ENCODE data around the gene RING1.

The RING1 gene

GRCh38 chr6:33208091-33208967, at the start of gene RING1:
TSS of gene RING1 (plus strand) at chr6:33208500. CDS start at chr6:33208823, 323 bp downstream.
- H3K4me1 ChIP-seq (ENCODE audit: control insufficient read depth, insufficient read depth, low read length) = peaks cover 8% of the 10 kb centered on the region
- H3K27ac ChIP-seq (ENCODE audit: low read depth, low read length) = peak within 1 kb of the TSS; percentile 91

GRCh38 chr6:33160096-33160495, 48.2 kb upstream of the RING1 start:
- Histone ChIP-seq H3K9ac (ENCODE audit: low read length) (no peak overlapping the region), H3K36me3 (ENCODE audit: control insufficient read depth, insufficient read depth, low read length) (no peaks in the 10 kb centered on the region), H3K4me1 (ENCODE audit: control insufficient read depth, insufficient read depth, low read length) (peaks cover 8% of the 10 kb centered on the region), H3K27ac (ENCODE audit: low read depth, low read length) (no peak overlapping the region), H3K4me3 (ENCODE audit: low read length) (no peak overlapping the region), H3K27me3 (ENCODE audit: control insufficient read depth, insufficient read depth, low read length) (no peaks in the 10 kb centered on the region)

More at GRCh38 chr6:33208091-33208967, at the start of gene RING1:
- H3K9ac ChIP-seq (ENCODE audit: low read length) = peak within 1 kb of the TSS; percentile 100
- peak within 1 kb of the TSS; percentile 85 for H3K4me3 ChIP-seq (ENCODE audit: low read length)
- no peaks in the 10 kb centered on the region for H3K27me3 ChIP-seq (ENCODE audit: control insufficient read depth, insufficient read depth, low read length)
- peaks cover 11% of the 10 kb centered on the region for H3K36me3 ChIP-seq (ENCODE audit: control insufficient read depth, insufficient read depth, low read length)

GRCh38 chr6:33160728-33161344, 47.5 kb upstream of the RING1 start:
- no peaks in the 10 kb centered on the region for H3K36me3 ChIP-seq (ENCODE audit: control insufficient read depth, insufficient read depth, low read length)
- no peak overlapping the region for H3K9ac ChIP-seq (ENCODE audit: low read length)
- H3K4me3 ChIP-seq (ENCODE audit: low read length) = peak overlapping the region; percentile 17
- no peaks in the 10 kb centered on the region for H3K27me3 ChIP-seq (ENCODE audit: control insufficient read depth, insufficient read depth, low read length)
- peak overlapping the region; percentile 83 for H3K27ac ChIP-seq (ENCODE audit: low read depth, low read length)
- peaks cover 8% of the 10 kb centered on the region for H3K4me1 ChIP-seq (ENCODE audit: control insufficient read depth, insufficient read depth, low read length)

GRCh38 chr6:33161354-33162331, 46.7 kb upstream of the RING1 start:
- H3K4me1 ChIP-seq (ENCODE audit: control insufficient read depth, insufficient read depth, low read length) = peaks cover 8% of the 10 kb centered on the region
- no peaks in the 10 kb centered on the region for H3K27me3 ChIP-seq (ENCODE audit: control insufficient read depth, insufficient read depth, low read length)
- H3K9ac ChIP-seq (ENCODE audit: low read length) = peak overlapping the region; percentile 17
- H3K27ac ChIP-seq (ENCODE audit: low read depth, low read length) = peak overlapping the region; percentile 83
- peak overlapping the region; percentile 62 for H3K4me3 ChIP-seq (ENCODE audit: low read length)
- no peaks in the 10 kb centered on the region for H3K36me3 ChIP-seq (ENCODE audit: control insufficient read depth, insufficient read depth, low read length)

GRCh38 chr6:33163540-33163939, 44.8 kb upstream of the RING1 start:
- H3K9ac ChIP-seq (ENCODE audit: low read length) = no peak overlapping the region
- no peak overlapping the region for H3K27ac ChIP-seq (ENCODE audit: low read depth, low read length)
- H3K36me3 ChIP-seq (ENCODE audit: control insufficient read depth, insufficient read depth, low read length) = no peaks in the 10 kb centered on the region
- H3K27me3 ChIP-seq (ENCODE audit: control insufficient read depth, insufficient read depth, low read length) = no peaks in the 10 kb centered on the region
- H3K4me3 ChIP-seq (ENCODE audit: low read length) = no peak overlapping the region
- peaks cover 8% of the 10 kb centered on the region for H3K4me1 ChIP-seq (ENCODE audit: control insufficient read depth, insufficient read depth, low read length)

- peaks cover 8% of the 10 kb centered on the region for H3K4me1 ChIP-seq (ENCODE audit: control insufficient read depth, insufficient read depth, low read length)
- no peak overlapping the region for H3K27ac ChIP-seq (ENCODE audit: low read depth, low read length)
- H3K36me3 ChIP-seq (ENCODE audit: control insufficient read depth, insufficient read depth, low read length) = no peaks in the 10 kb centered on the region
- no peaks in the 10 kb centered on the region for H3K27me3 ChIP-seq (ENCODE audit: control insufficient read depth, insufficient read depth, low read length)
- H3K4me3 ChIP-seq (ENCODE audit: low read length) = no peak overlapping the region
- H3K9ac ChIP-seq (ENCODE audit: low read length) = no peak overlapping the region
These were observed 44.1 kb upstream of the RING1 start for GRCh38 chr6:33164176-33164575.

- no peak overlapping the region for H3K27ac ChIP-seq (ENCODE audit: low read depth, low read length)
- no peaks in the 10 kb centered on the region for H3K36me3 ChIP-seq (ENCODE audit: control insufficient read depth, insufficient read depth, low read length)
- H3K9ac ChIP-seq (ENCODE audit: low read length) = no peak overlapping the region
- no peaks in the 10 kb centered on the region for H3K27me3 ChIP-seq (ENCODE audit: control insufficient read depth, insufficient read depth, low read length)
- no peak overlapping the region for H3K4me3 ChIP-seq (ENCODE audit: low read length)
- H3K4me1 ChIP-seq (ENCODE audit: control insufficient read depth, insufficient read depth, low read length) = peaks cover 8% of the 10 kb centered on the region
These were observed 43.5 kb upstream of the RING1 start for GRCh38 chr6:33164665-33165373.

GRCh38 chr6:33165581-33166258, 42.6 kb upstream of the RING1 start:
- no peak overlapping the region for H3K9ac ChIP-seq (ENCODE audit: low read length)
- no peak overlapping the region for H3K4me3 ChIP-seq (ENCODE audit: low read length)
- H3K27me3 ChIP-seq (ENCODE audit: control insufficient read depth, insufficient read depth, low read length) = no peaks in the 10 kb centered on the region
- no peaks in the 10 kb centered on the region for H3K36me3 ChIP-seq (ENCODE audit: control insufficient read depth, insufficient read depth, low read length)
- H3K27ac ChIP-seq (ENCODE audit: low read depth, low read length) = no peak overlapping the region
- H3K4me1 ChIP-seq (ENCODE audit: control insufficient read depth, insufficient read depth, low read length) = peaks cover 8% of the 10 kb centered on the region

GRCh38 chr6:33166363-33166762, 41.9 kb upstream of the RING1 start:
- no peaks in the 10 kb centered on the region for H3K27me3 ChIP-seq (ENCODE audit: control insufficient read depth, insufficient read depth, low read length)
- no peak overlapping the region for H3K9ac ChIP-seq (ENCODE audit: low read length)
- H3K27ac ChIP-seq (ENCODE audit: low read depth, low read length) = no peak overlapping the region
- peaks cover 5% of the 10 kb centered on the region for H3K4me1 ChIP-seq (ENCODE audit: control insufficient read depth, insufficient read depth, low read length)
- H3K4me3 ChIP-seq (ENCODE audit: low read length) = no peak overlapping the region
- no peaks in the 10 kb centered on the region for H3K36me3 ChIP-seq (ENCODE audit: control insufficient read depth, insufficient read depth, low read length)

GRCh38 chr6:33166811-33167210, 41.5 kb upstream of the RING1 start:
- peaks cover 3% of the 10 kb centered on the region for H3K4me1 ChIP-seq (ENCODE audit: control insufficient read depth, insufficient read depth, low read length)
- no peak overlapping the region for H3K9ac ChIP-seq (ENCODE audit: low read length)
- no peak overlapping the region for H3K4me3 ChIP-seq (ENCODE audit: low read length)

More at GRCh38 chr6:33166811-33167210, 41.5 kb upstream of the RING1 start:
- Histone ChIP-seq H3K27ac (ENCODE audit: low read depth, low read length) (no peak overlapping the region), H3K36me3 (ENCODE audit: control insufficient read depth, insufficient read depth, low read length) (no peaks in the 10 kb centered on the region), H3K27me3 (ENCODE audit: control insufficient read depth, insufficient read depth, low read length) (no peaks in the 10 kb centered on the region)

All from rectal smooth muscle tissue (tissue), 1 donor.